Fibroblast of lung (primary cell): Measurements from ENCODE around the gene SEC23IP. TPM values are rescaled to one million over a fixed set of nuclear protein-coding genes. Genes with fewer than 3 reads are reported as not detected.
"Not testable (repeated sequence)": the region's sequence is repeated elsewhere in the genome, so short reads cannot be mapped to it uniquely, and the experiment has no call there.

Experiments used
- DNase-seq, 2 donors: peaks; one replicate each; pipeline versions ENCODE4 v3.0.0 to v3.0.0-alpha.2; 2010; ENCODE audit warnings: low read depth in 2 of 2
- H2AFZ ChIP-seq: 2 replicates; pipeline ENCODE4 v1.5.1; 2012; ENCODE audit warnings: low read length, control low read depth, inconsistent platforms
- H3K27ac ChIP-seq: 2 replicates; pipeline ENCODE4 v1.5.1; 2011; ENCODE audit warnings: low read length, control low read depth; ENCODE audit not compliant: insufficient read depth
- H3K27me3 ChIP-seq: 2 replicates; pipeline ENCODE4 v1.5.1; 2011; ENCODE audit warnings: mild to moderate bottlenecking, low read length; ENCODE audit not compliant: control insufficient read depth, insufficient read depth
- H3K36me3 ChIP-seq: 2 replicates; pipeline ENCODE4 v1.5.1; 2011; ENCODE audit warnings: low read length; ENCODE audit not compliant: control insufficient read depth, insufficient read depth
- H3K4me1 ChIP-seq: 2 replicates; pipeline ENCODE4 v1.5.1; 2011; ENCODE audit warnings: low read length; ENCODE audit not compliant: control insufficient read depth, insufficient read depth; ENCODE audit errors: extremely low read depth
- H3K4me2 ChIP-seq: 2 replicates; pipeline ENCODE4 v1.5.1; 2011; ENCODE audit warnings: low read length, control low read depth; ENCODE audit not compliant: insufficient read depth; ENCODE audit errors: extremely low read depth
- H3K4me3 ChIP-seq, 4 experiments: fragments of 200-600 bp in 1 of 4; sonication (generic) in 1 of 4; replicated peaks in 1 of 4; 2 replicates each; pipeline ENCODE4 v1.5.1; 2011 to 2016; ENCODE audit warnings: low read length in 4 of 4, low read depth in 3 of 4, mild to moderate bottlenecking in 3 of 4, control low read depth in 2 of 4, inconsistent platforms in 1 of 4, mixed read lengths in 1 of 4; ENCODE audit not compliant: insufficient read depth in 1 of 4; ENCODE audit errors: control extremely low read depth in 1 of 4
- H3K79me2 ChIP-seq: 2 replicates; pipeline ENCODE4 v1.5.1; 2012; ENCODE audit warnings: mild to moderate bottlenecking, low read length, inconsistent platforms; ENCODE audit not compliant: control insufficient read depth, insufficient read depth
- H3K9ac ChIP-seq: 2 replicates; pipeline ENCODE4 v1.5.1; 2011; ENCODE audit warnings: mild to moderate bottlenecking, low read length, control low read depth; ENCODE audit not compliant: insufficient read depth
- H3K9me3 ChIP-seq: 2 replicates; pipeline ENCODE4 v1.5.1; 2012; ENCODE audit warnings: low read depth, low read length; ENCODE audit not compliant: control insufficient read depth, insufficient read depth
- H4K20me1 ChIP-seq: 2 replicates; pipeline ENCODE4 v1.5.1; 2011; ENCODE audit warnings: low read length; ENCODE audit not compliant: control insufficient read depth, insufficient read depth; ENCODE audit errors: extremely low read depth
- CTCF ChIP-seq, 2 donors: IDR thresholded peaks in 1 of 2; conservative IDR thresholded peaks in 1 of 2; 1 replicate in 1 of 2; 2 replicates in 1 of 2; pipeline ENCODE4 v1.5.1; 2011 to 2012; ENCODE audit warnings: low read length in 2 of 2, control low read depth in 1 of 2, inconsistent platforms in 1 of 2, low read depth in 1 of 2, mild to moderate bottlenecking in 1 of 2
- EZH2 ChIP-seq: IDR thresholded peaks from 2 replicates; pipeline ENCODE4 v1.5.1; 2012; ENCODE audit warnings: low read length, control low read depth, mild to moderate bottlenecking; ENCODE audit errors: missing control alignments
- polyA plus RNA-seq, 2 donors: library from polyadenylated mRNA; depleted of rRNA in 1 of 2; stranded (reverse) in 1 of 2; unstranded in 1 of 2; fragments of >200 nt; gene quantifications; 2 replicates each; pipeline ENCODE4 v1.2.1, GENCODE V29; 2011 to 2012; ENCODE audit warnings: missing spikeins in 1 of 2
- total RNA-seq: library from RNA; depleted of rRNA; stranded (reverse); fragments of >200 nt; gene quantifications from 2 replicates; pipeline ENCODE4 v1.2.1, GENCODE V29; 2014

SEC23IP gene
- total and polyA plus RNA-seq, 2 donors (not counting 1 experiment from before 2014, with no cell fraction given) = 16.3 to 47.1 TPM

GRCh38 chr10:119903946-119904666 is 11.6 kb downstream of the SEC23IP start:
- no peak overlapping the region for H3K4me3 ChIP-seq
- no peak for DNase-seq
- no peaks in the 10 kb centered on the region for H3K9me3 ChIP-seq
- H3K4me2 ChIP-seq = no peak overlapping the region
- no peaks in the 10 kb centered on the region for H3K27me3 ChIP-seq
- H2AFZ ChIP-seq = no peak overlapping the region
- H3K36me3 ChIP-seq = peaks cover 8% of the 10 kb centered on the region
- H3K9ac ChIP-seq = no peak overlapping the region
- H3K27ac ChIP-seq = no peak overlapping the region
- H4K20me1 ChIP-seq = no peaks in the 10 kb centered on the region
- H3K79me2 ChIP-seq = peaks cover 24% of the 10 kb centered on the region
- H3K4me1 ChIP-seq = no peaks in the 10 kb centered on the region
- TF ChIP-seq EZH2 = no peak
- no peak for TF ChIP-seq CTCF (conservative IDR thresholded peaks at IDR 0.05 in 1 of 2, IDR thresholded peaks at IDR 0.05 in 1 of 2; ENCODE audit: low read depth in 1 of 2, low read length in 2 of 2)

- not testable (repeated sequence) for H2AFZ ChIP-seq, DNase-seq, H3K9ac ChIP-seq, H3K27ac ChIP-seq, H3K4me3 ChIP-seq, H3K4me1 ChIP-seq, H3K27me3 ChIP-seq, H4K20me1 ChIP-seq, H3K9me3 ChIP-seq, H3K36me3 ChIP-seq, H3K79me2 ChIP-seq, H3K4me2 ChIP-seq
Observed at GRCh38 chr10:119907695-119908094, 15.2 kb downstream of the SEC23IP start.

- H3K4me3 ChIP-seq = no peak overlapping the region
- no peak overlapping the region for H2AFZ ChIP-seq
- H3K36me3 ChIP-seq = peaks cover 7% of the 10 kb centered on the region
- H3K27ac ChIP-seq = no peak overlapping the region
- peak in 1 of 2 donors; percentile 5 for DNase-seq
- H3K9me3 ChIP-seq = no peaks in the 10 kb centered on the region
- H3K4me1 ChIP-seq = no peaks in the 10 kb centered on the region
- no peak overlapping the region for H3K4me2 ChIP-seq
- H3K79me2 ChIP-seq = no peaks in the 10 kb centered on the region
- no peaks in the 10 kb centered on the region for H4K20me1 ChIP-seq
- no peak overlapping the region for H3K9ac ChIP-seq
- no peaks in the 10 kb centered on the region for H3K27me3 ChIP-seq
- TF ChIP-seq EZH2 (no peak), CTCF (conservative IDR thresholded peaks at IDR 0.05 in 1 of 2, IDR thresholded peaks at IDR 0.05 in 1 of 2; ENCODE audit: low read depth in 1 of 2, low read length in 2 of 2) (no peak)
Observed at GRCh38 chr10:119908166-119908565, 15.6 kb downstream of the SEC23IP start.
